Upper lobe of left lung (tissue), 6 donors: ENCODE data around the gene ARPIN. TPM values are rescaled to one million over a fixed set of nuclear protein-coding genes. Genes with fewer than 3 reads are reported as not detected.
A peak's percentile ranks its signal among the peaks of the same experiment; 100 is the strongest.
"Not testable (repeated sequence)": the region's sequence is repeated elsewhere in the genome, so short reads cannot be mapped to it uniquely, and the experiment has no call there.

Experiments
- ATAC-seq, 2 donors: fragments of 200-7000 bp; cut with Tn5 transposase; one replicate each; pipeline ENCODE4 v1.9.1; 2022; ENCODE audit warnings: mild to moderate bottlenecking in 2 of 2, moderate library complexity in 2 of 2; ENCODE audit not compliant: low FRiP score in 2 of 2
- DNase-seq, 2 donors: peaks; one replicate each; pipeline ENCODE4 v3.0.0-alpha.2; 2019 to 2020
- H3K27ac ChIP-seq, 4 donors: fragments of 200-600 bp; sonication (generic); one replicate each; pipeline ENCODE4 v1.5.1; 2016 to 2019
- H3K27me3 ChIP-seq, 4 donors: fragments of 200-600 bp; sonication (generic); one replicate each; pipeline ENCODE4 v1.5.1; 2017 to 2019
- H3K36me3 ChIP-seq, 4 donors: fragments of 200-600 bp; sonication (generic); one replicate each; pipeline ENCODE4 v1.5.1; 2016 to 2019
- H3K4me1 ChIP-seq, 4 donors: fragments of 200-600 bp; sonication (generic); one replicate each; pipeline ENCODE4 v1.5.1; 2018 to 2019
- H3K4me3 ChIP-seq, 4 donors: fragments of 200-600 bp; sonication (generic); one replicate each; pipeline ENCODE4 v1.5.1; 2017 to 2019; ENCODE audit warnings: mild to moderate bottlenecking in 2 of 4, moderate library complexity in 1 of 4
- H3K9me3 ChIP-seq, 4 donors: fragments of 200-600 bp; sonication (generic); one replicate each; pipeline ENCODE4 v1.5.1; 2018 to 2019
- CTCF ChIP-seq, 6 experiments: fragments of 450-650 bp in 4 of 6; fragments of 200-600 bp in 2 of 6; sonication (generic) in 2 of 6; IDR thresholded peaks; one replicate each; pipeline ENCODE4 v1.5.1; 2016 to 2019; ENCODE audit warnings: antibody characterized with exemption in 6 of 6
- EP300 ChIP-seq, 4 donors: sonication (generic); formaldehyde crosslinking; IDR thresholded peaks; one replicate each; pipeline ENCODE4 v1.5.1; 2017; ENCODE audit warnings: antibody characterized with exemption in 4 of 4, control low read depth in 2 of 4
- POLR2A ChIP-seq, 4 donors: fragments of 450-650 bp; IDR thresholded peaks; one replicate each; pipeline ENCODE4 v1.5.1; 2016 to 2017; ENCODE audit warnings: antibody characterized with exemption in 4 of 4, mild to moderate bottlenecking in 2 of 4
- POLR2AphosphoS5 ChIP-seq, 2 donors: sonication (generic); formaldehyde crosslinking; IDR thresholded peaks; one replicate each; pipeline ENCODE4 v1.5.1; 2017; ENCODE audit warnings: antibody characterized with exemption in 2 of 2
- WGBS, 2 donors: methylation state at CpG; one replicate each; pipeline ENCODE4 v1.1.5; 2017 to 2018; 5-methylcytosine and 5-hydroxymethylcytosine counted together
- total RNA-seq, 6 donors: library from RNA; depleted of rRNA in 4 of 6; stranded (reverse); fragments of >200 nt in 4 of 6; gene quantifications; one replicate each; pipeline versions ENCODE4 v1.1.0 to v1.2.1, GENCODE V29; 2016 to 2021
- donor health status: DM: no; HTN: no; CAD: no; lungs with moderate emphysema.
- donor health status: DM: no; HTN: yes; CAD: no; lungs with severe emphysema.

Gene ARPIN
- 10 to 100 TPM; 24.9 to 56.6 (median 35.1) TPM for total RNA-seq

- peak within 1 kb of the TSS; percentile 86 to 92 (median 91) for H3K27ac ChIP-seq
- H3K4me3 ChIP-seq: peak within 1 kb of the TSS; percentile 59 to 92 (median 85)
- WGBS, 2 donors: 10 to 31% methylated on average over 17 to 52 of the region's 57 CpGs
- DNase-seq (peak; percentile 54 to 93), ATAC-seq (peak; percentile 59 to 91)
- H3K9me3 ChIP-seq: no peaks in the 10 kb centered on the region
- peaks cover 0 to 14% (median 1%) of the 10 kb centered on the region in 4 donors for H3K36me3 ChIP-seq
- peaks cover 0 to 2% (median 0%) of the 10 kb centered on the region in 4 donors for H3K27me3 ChIP-seq
- H3K4me1 ChIP-seq: peaks cover 15 to 23% (median 20%) of the 10 kb centered on the region in 4 donors
- TF ChIP-seq POLR2AphosphoS5 (IDR thresholded peaks at IDR 0.05): peak in 1 of 2 donors; percentile 26
- peak in 2 of 6 experiments; percentile 25 to 39 for TF ChIP-seq CTCF (IDR thresholded peaks at IDR 0.05)
- TF ChIP-seq EP300 (IDR thresholded peaks at IDR 0.05): no peak
Measured at GRCh38 chr15:89912674-89913396, at the start of gene ARPIN. Gene ARPIN (minus strand): TSS chr15:89912952. CDS start chr15:89912835, 117 bp downstream.

DNA sequence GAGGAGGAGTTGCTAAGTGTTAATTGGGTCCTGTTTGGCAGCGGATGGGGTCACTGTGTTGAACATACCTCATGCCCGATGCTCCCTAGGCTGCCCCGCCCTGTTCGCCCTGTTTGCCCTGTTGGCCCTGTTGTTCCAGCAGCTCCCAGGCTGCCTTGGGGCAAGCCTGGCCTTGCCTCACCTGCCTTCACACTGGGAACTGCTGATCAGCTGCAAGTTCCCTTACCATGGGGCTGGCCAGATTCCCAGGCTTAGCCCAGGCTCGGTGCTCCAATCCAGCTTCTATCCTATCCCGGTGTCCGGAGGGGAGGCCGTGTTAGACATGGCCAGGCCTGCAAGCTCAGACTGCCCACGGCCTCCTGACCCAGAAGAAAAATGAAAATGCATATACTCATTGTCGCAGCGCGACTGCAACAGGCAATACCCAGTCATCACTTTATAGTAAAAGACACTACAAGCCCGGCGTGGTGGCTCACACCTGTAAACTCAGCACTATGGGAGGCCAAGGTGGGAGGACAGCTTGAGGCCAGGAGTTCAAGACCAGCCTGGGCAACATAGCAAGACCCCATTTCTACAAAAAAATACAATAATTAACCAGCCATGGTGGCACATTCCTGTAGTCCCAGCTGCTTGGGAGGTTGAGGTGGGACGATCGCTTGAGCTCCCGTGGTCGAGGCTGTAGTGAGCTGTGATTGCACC, 45.5 kb upstream of the ARPIN start:
- ATAC-seq: peak in 1 of 2 donors; percentile 9

GRCh38 chr15:89955449-89955998, 42.8 kb upstream of the ARPIN start:
- not testable (repeated sequence) for DNase-seq, H3K27ac ChIP-seq, H3K9me3 ChIP-seq, ATAC-seq, H3K27me3 ChIP-seq, H3K4me1 ChIP-seq, H3K36me3 ChIP-seq, H3K4me3 ChIP-seq
- WGBS, 2 donors: 91 to 98% methylated on average over 13 of the region's 13 CpGs

More for the DNA sequence above, 45.5 kb upstream of the ARPIN start:
- TF ChIP-seq CTCF (IDR thresholded peaks at IDR 0.05) (no peak), POLR2A (IDR thresholded peaks at IDR 0.05) (no peak)
- H3K27ac ChIP-seq: peak overlapping the region in 1 of 4 donors; percentile 15
- WGBS, 2 donors: 89 to 91% methylated on average over 13 to 18 of the region's 18 CpGs
- no peak overlapping the region for H3K4me3 ChIP-seq
- no peaks in the 10 kb centered on the region for H3K36me3 ChIP-seq
- DNase-seq: peak; percentile 22 to 35
- H3K4me1 ChIP-seq: peaks cover 0 to 3% (median 0%) of the 10 kb centered on the region in 4 donors
- H3K9me3 ChIP-seq: no peaks in the 10 kb centered on the region
- H3K27me3 ChIP-seq: no peaks in the 10 kb centered on the region

DNA sequence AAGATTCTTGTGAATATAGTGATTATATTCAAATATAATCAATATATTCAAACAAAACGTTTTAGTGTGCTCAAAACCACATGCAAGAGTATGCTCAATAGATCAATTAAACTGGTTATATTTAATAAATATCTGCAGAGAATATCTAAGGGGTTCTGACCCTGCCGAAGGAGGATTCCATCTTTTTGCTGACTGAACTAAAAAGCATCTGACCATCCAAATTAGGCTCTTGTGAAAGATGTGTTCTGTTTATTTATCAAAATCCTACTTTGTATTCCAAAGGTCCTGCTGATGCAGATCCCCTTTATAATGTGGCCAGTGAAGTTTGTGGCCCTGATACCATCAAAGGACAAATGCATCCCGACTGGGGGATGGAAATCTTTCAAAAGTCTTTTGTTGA, 41.8 kb upstream of the ARPIN start:
- Histone ChIP-seq H3K4me3 (no peak overlapping the region), H3K4me1 (peaks cover 0 to 3% (median 0%) of the 10 kb centered on the region in 4 donors), H3K27ac (no peak overlapping the region), H3K27me3 (no peaks in the 10 kb centered on the region), H3K9me3 (no peaks in the 10 kb centered on the region), H3K36me3 (no peaks in the 10 kb centered on the region)
- ATAC-seq (no peak), DNase-seq (no peak)
- TF ChIP-seq POLR2A (IDR thresholded peaks at IDR 0.05) (no peak), CTCF (IDR thresholded peaks at IDR 0.05) (no peak), POLR2AphosphoS5 (IDR thresholded peaks at IDR 0.05) (no peak)
- WGBS, 2 donors: 68 to 73% methylated on average over 3 of the region's 3 CpGs

GRCh38 chr15:89948796-89949195, 36.0 kb upstream of the ARPIN start:
- DNase-seq (no peak), ATAC-seq (no peak)
- H3K9me3 ChIP-seq: no peaks in the 10 kb centered on the region
- no peak overlapping the region for H3K4me3 ChIP-seq
- H3K27me3 ChIP-seq: no peaks in the 10 kb centered on the region
- 85 to 87% methylated on average over 7 of the region's 7 CpGs for WGBS, 2 donors
- no peaks in the 10 kb centered on the region for H3K4me1 ChIP-seq
- no peaks in the 10 kb centered on the region for H3K36me3 ChIP-seq
- TF ChIP-seq EP300 (IDR thresholded peaks at IDR 0.05) (no peak), POLR2A (IDR thresholded peaks at IDR 0.05) (no peak), CTCF (IDR thresholded peaks at IDR 0.05) (no peak), POLR2AphosphoS5 (IDR thresholded peaks at IDR 0.05) (no peak)
- H3K27ac ChIP-seq: no peak overlapping the region
